Naive thymus-derived CD4-positive, alpha-beta T cell (primary cell): ENCODE measurements around the gene CFAP54. TPM values are rescaled to one million over a fixed set of nuclear protein-coding genes. Genes with fewer than 3 reads are reported as not detected.

Experiments used
- ATAC-seq: fragments of 150-1000 bp; cut with Tn5 transposase; 2 replicates; pipeline ENCODE4 v1.10.0; 2021; ENCODE audit warnings: mild to moderate bottlenecking, moderate library complexity
- CTCF ChIA-PET: fragments of 350-600 bp; sonication (Branson Sonifier 250); formaldehyde crosslinking; loops from one replicate; lab custom pipeline; 2021; ENCODE audit warnings: antibody characterized with exemption; lab: Charles Lee
- POLR2A ChIA-PET: fragments of 350-600 bp; sonication (Branson Sonifier 250); formaldehyde crosslinking; loops from one replicate; lab custom pipeline; 2021; ENCODE audit warnings: antibody characterized with exemption, inconsistent platforms; lab: Charles Lee
- DNase-seq, 9 donors: peaks; one replicate each; pipeline versions ENCODE4 v3.0.0 to v3.0.0-alpha.2; 2020 to 2022; ENCODE audit warnings: mixed read lengths in 1 of 9
- H3K27ac ChIP-seq: one replicate; pipeline ENCODE4 v1.7.0; 2013; ENCODE audit warnings: mild to moderate bottlenecking, low read depth, low read length, moderate library complexity
- H3K27me3 ChIP-seq, 2 donors: one replicate each; pipeline ENCODE4 v1.7.0; 2013; ENCODE audit warnings: low read length in 2 of 2, mild to moderate bottlenecking in 2 of 2, moderate library complexity in 2 of 2; ENCODE audit not compliant: control insufficient read depth in 2 of 2, insufficient read depth in 2 of 2
- H3K36me3 ChIP-seq, 3 experiments: 1 replicate in 2 of 3; 2 replicates in 1 of 3; pipeline ENCODE4 v1.7.0; 2013; ENCODE audit warnings: low read length in 3 of 3, mild to moderate bottlenecking in 3 of 3, moderate library complexity in 1 of 3; ENCODE audit not compliant: insufficient read depth in 3 of 3, control insufficient read depth in 2 of 3
- H3K4me1 ChIP-seq, 2 donors: one replicate each; pipeline ENCODE4 v1.7.0; 2013; ENCODE audit warnings: low read length in 2 of 2, mild to moderate bottlenecking in 2 of 2, moderate library complexity in 1 of 2; ENCODE audit not compliant: control insufficient read depth in 2 of 2, insufficient read depth in 2 of 2
- H3K4me3 ChIP-seq: 2 replicates; pipeline ENCODE4 v1.7.0; 2013; ENCODE audit warnings: mild to moderate bottlenecking, low read length
- H3K9me3 ChIP-seq, 3 experiments: 1 replicate in 2 of 3; 2 replicates in 1 of 3; pipeline ENCODE4 v1.7.0; 2013; ENCODE audit warnings: low read length in 3 of 3; ENCODE audit not compliant: control insufficient read depth in 2 of 3
- H3K27ac Mint-ChIP-seq, 9 donors: one replicate each; pipeline ENCODE4 v1.8.0; 2020 to 2022; ENCODE audit warnings: mixed read lengths in 9 of 9, mild to moderate bottlenecking in 8 of 9, moderate library complexity in 5 of 9, inconsistent platforms in 2 of 9
- H3K27me3 Mint-ChIP-seq, 5 donors: one replicate each; pipeline ENCODE4 v1.8.0; 2021 to 2022; ENCODE audit warnings: mixed read lengths in 5 of 5, mild to moderate bottlenecking in 1 of 5
- H3K36me3 Mint-ChIP-seq, 5 donors: one replicate each; pipeline ENCODE4 v1.8.0; 2020 to 2022; ENCODE audit warnings: mixed read lengths in 5 of 5, mild to moderate bottlenecking in 3 of 5, inconsistent platforms in 1 of 5
- H3K4me1 Mint-ChIP-seq, 7 donors: one replicate each; pipeline ENCODE4 v1.8.0; 2020 to 2022; ENCODE audit warnings: mixed read lengths in 7 of 7, mild to moderate bottlenecking in 3 of 7, inconsistent platforms in 1 of 7
- H3K4me3 Mint-ChIP-seq, 10 donors: one replicate each; pipeline ENCODE4 v1.8.0; 2020 to 2022; ENCODE audit warnings: mild to moderate bottlenecking in 10 of 10, mixed read lengths in 10 of 10, moderate library complexity in 6 of 10, inconsistent platforms in 2 of 10
- H3K9me3 Mint-ChIP-seq, 11 donors: one replicate each; pipeline ENCODE4 v1.8.0; 2020 to 2022; ENCODE audit warnings: mixed read lengths in 11 of 11, mild to moderate bottlenecking in 4 of 11, inconsistent platforms in 1 of 11, moderate library complexity in 1 of 11
- intact Hi-C, 2 donors: fragments of 100-400 bp; cut with micrococcal nuclease; formaldehyde crosslinking; loops; one replicate each; pipeline ENCODE4 v1.15.1; 2023
- polyA plus RNA-seq, 2 donors: library from polyadenylated mRNA; unstranded; fragments of 300-500 nt; fragmentation: Illumina TruSeq; gene quantifications; one replicate each; pipeline ENCODE4 v1.2.3, GENCODE V29; 2021
- total RNA-seq, 6 experiments: library from RNA in 5 of 6; stranded (reverse) in 5 of 6; gene quantifications; 1 replicate in 5 of 6; 2 replicates in 1 of 6; pipeline ENCODE4 v1.2.3 and lab custom pipeline; 2021 to 2026

CFAP54 gene
- total and polyA plus RNA-seq, 7 experiments from 2014 or later: 0.07 to 0.93 (median 0.27) TPM; not detected in 1

DNA sequence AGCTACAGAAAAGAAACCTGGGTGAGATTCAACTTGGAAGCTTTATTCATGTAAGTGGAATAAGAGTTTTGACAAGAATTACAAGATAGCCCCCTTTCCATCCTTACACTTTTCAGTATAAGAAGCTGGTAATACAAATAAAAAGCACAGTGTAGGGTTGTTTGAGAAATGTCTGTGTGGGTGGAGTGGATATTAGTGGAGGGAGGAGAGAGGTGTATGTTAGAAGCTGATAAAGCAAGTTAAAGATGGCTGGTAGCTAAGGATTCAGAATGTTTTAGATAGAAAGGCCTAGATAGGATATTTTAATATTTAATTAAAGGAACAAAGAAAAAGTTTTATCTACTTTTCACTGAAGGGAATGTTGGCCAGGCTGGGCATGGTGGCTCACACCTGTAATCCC lies 12.5 kb downstream of the CFAP54 start:
- no peak for ATAC-seq
- intact Hi-C loops: loop anchor here (1.0 to 10.0 kb wide), 7 partner anchors 13 to 1517 kb away; partner anchors contain the start of genes AMDHD1 (in 1 of the 2), CCDC38 (in 1 of the 2), CDK17 (in 1 of the 2) and CFAP54 (in 1 of the 2)
- no peaks in the 10 kb centered on the region for H3K27me3 ChIP-seq
- no peaks in the 10 kb centered on the region for H3K9me3 ChIP-seq
- peaks cover 0 to 12% (median 0%) of the 10 kb centered on the region in 11 donors for H3K9me3 Mint-ChIP-seq
- H3K4me1 Mint-ChIP-seq: peaks cover 27 to 54% (median 42%) of the 10 kb centered on the region in 7 donors
- peaks cover 0 to 21% (median 0%) of the 10 kb centered on the region in 5 donors for H3K36me3 Mint-ChIP-seq
- ChIA-PET POLR2A (interaction anchor here (1.0 to 2.0 kb wide), 5 partner anchors 10 to 306 kb away, joined by 3 to 7 read pairs (median 4); partner anchors contain the start of genes CDK17 and CFAP54), CTCF (interaction anchor here (0.6 to 3.4 kb wide), 6 partner anchors 12 to 291 kb away, joined by 3 to 21 read pairs (median 4); partner anchors contain the start of gene CFAP54)
- H3K36me3 ChIP-seq: no peaks in the 10 kb centered on the region
- H3K27me3 Mint-ChIP-seq: no peaks in the 10 kb centered on the region
- H3K27ac Mint-ChIP-seq: peak overlapping the region; percentile 10 to 89 (median 65)
- H3K4me3 ChIP-seq: no peak overlapping the region
- H3K27ac ChIP-seq: no peak overlapping the region
- peaks cover 22 to 32% of the 10 kb centered on the region in 2 donors for H3K4me1 ChIP-seq
- DNase-seq: no peak
- H3K4me3 Mint-ChIP-seq: peak overlapping the region in 3 of 10 donors; percentile 8 to 57 (median 26)

DNA sequence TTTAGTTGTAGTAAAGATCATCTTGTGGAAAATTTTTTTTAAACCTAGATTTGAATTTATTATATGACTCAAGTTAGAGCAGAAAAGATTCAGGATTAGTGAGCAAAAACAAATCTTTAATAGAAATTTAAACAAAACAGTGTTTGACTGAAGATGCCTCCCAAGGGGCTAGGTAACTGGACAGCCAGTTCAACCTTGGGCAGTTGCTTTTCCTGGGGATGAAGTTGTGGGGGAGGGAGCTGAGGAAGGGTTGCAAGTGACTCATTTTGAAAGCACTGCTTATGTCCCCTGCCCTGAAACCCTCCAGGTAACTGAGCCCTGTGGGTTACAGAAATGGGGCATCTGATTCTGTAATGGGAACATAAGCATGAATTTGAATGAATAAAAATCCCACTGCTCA lies 13.1 kb downstream of the CFAP54 start:
- no peak for ATAC-seq
- Histone ChIP-seq H3K9me3 (no peaks in the 10 kb centered on the region), H3K4me1 (peaks cover 22 to 32% of the 10 kb centered on the region in 2 donors), H3K36me3 (no peaks in the 10 kb centered on the region), H3K27me3 (no peaks in the 10 kb centered on the region), H3K27ac (no peak overlapping the region), H3K4me3 (no peak overlapping the region)
- H3K27ac Mint-ChIP-seq: peak overlapping the region in 8 of 9 donors; percentile 33 to 89 (median 74)
- peak overlapping the region in 2 of 10 donors; percentile 23 to 60 for H3K4me3 Mint-ChIP-seq
- H3K4me1 Mint-ChIP-seq: peaks cover 27 to 48% (median 40%) of the 10 kb centered on the region in 7 donors
- H3K27me3 Mint-ChIP-seq: no peaks in the 10 kb centered on the region
- peaks cover 0 to 16% (median 0%) of the 10 kb centered on the region in 5 donors for H3K36me3 Mint-ChIP-seq
- peaks cover 0 to 10% (median 0%) of the 10 kb centered on the region in 11 donors for H3K9me3 Mint-ChIP-seq
- CTCF ChIA-PET: interaction anchor here (1.2 to 3.4 kb wide), 4 partner anchors 13 to 291 kb away, joined by 3 to 21 read pairs (median 4); no protein-coding TSS in a partner anchor
- DNase-seq: no peak
- POLR2A ChIA-PET: interaction anchor here (0.8 to 2.0 kb wide), 6 partner anchors 10 to 307 kb away, joined by 3 to 7 read pairs (median 4); partner anchors contain the start of genes CDK17 and CFAP54
- intact Hi-C loops: loop anchor here (5.0 to 10.0 kb wide), 4 partner anchors 100 to 1518 kb away; partner anchors contain the start of genes AMDHD1 (in 1 of the 2), CCDC38 (in 1 of the 2) and CDK17 (in 1 of the 2)

DNA sequence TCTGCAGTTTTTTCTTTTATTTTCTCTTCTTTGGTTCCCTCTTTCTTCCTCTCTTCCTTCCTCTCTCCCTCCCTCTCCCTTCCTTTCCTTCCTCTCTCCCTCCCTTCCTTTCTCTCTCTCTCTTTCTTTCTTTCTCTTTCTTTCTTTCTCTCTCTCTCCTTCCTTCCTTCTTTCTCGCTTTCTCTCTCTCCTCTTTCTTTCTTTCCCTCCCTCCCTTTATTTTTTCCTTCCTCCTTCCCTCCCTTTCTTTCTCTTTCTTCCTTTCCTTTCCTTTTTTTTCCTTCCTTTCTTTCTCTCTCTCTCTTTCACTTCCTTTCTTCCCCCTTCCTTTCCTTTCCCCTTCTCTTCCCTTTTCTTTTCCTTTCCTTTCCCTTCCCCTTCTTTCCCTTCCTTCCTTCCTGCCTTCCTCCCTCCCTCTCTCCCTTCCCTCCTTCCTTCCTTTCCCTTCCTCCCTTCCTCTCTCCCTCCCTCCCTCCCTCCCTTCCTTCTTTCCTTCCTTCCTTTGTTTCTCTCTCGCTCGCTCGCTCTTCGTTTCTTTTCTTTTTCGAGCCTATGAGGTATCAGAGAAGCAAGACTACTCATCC lies 13.7 kb downstream of the CFAP54 start:
- Histone ChIP-seq H3K27me3 (no peaks in the 10 kb centered on the region), H3K9me3 (no peaks in the 10 kb centered on the region), H3K27ac (no peak overlapping the region), H3K4me1 (peaks cover 22 to 32% of the 10 kb centered on the region in 2 donors), H3K4me3 (no peak overlapping the region), H3K36me3 (no peaks in the 10 kb centered on the region)
- peaks cover 0 to 7% (median 0%) of the 10 kb centered on the region in 11 donors for H3K9me3 Mint-ChIP-seq
- H3K27me3 Mint-ChIP-seq: no peaks in the 10 kb centered on the region
- DNase-seq (no peak), ATAC-seq (no peak)
- peaks cover 24 to 47% (median 35%) of the 10 kb centered on the region in 7 donors for H3K4me1 Mint-ChIP-seq
- intact Hi-C loops: loop anchor here (5.0 to 10.0 kb wide), 4 partner anchors 101 to 1518 kb away; partner anchors contain the start of genes AMDHD1 (in 1 of the 2), CCDC38 (in 1 of the 2) and CDK17 (in 1 of the 2)
- ChIA-PET POLR2A (interaction anchor here (0.8 to 2.0 kb wide), 3 partner anchors 14 to 103 kb away, joined by 3 to 7 read pairs (median 3); partner anchors contain the start of gene CDK17), CTCF (interaction anchor here (0.6 to 3.4 kb wide), 4 partner anchors 13 to 102 kb away, joined by 3 to 21 read pairs (median 3); no protein-coding TSS in a partner anchor)
- H3K4me3 Mint-ChIP-seq: peak overlapping the region in 1 of 10 donors; percentile 70
- peak overlapping the region in 7 of 9 donors; percentile 28 to 89 (median 76) for H3K27ac Mint-ChIP-seq
- H3K36me3 Mint-ChIP-seq: peaks cover 0 to 13% (median 0%) of the 10 kb centered on the region in 5 donors

DNA sequence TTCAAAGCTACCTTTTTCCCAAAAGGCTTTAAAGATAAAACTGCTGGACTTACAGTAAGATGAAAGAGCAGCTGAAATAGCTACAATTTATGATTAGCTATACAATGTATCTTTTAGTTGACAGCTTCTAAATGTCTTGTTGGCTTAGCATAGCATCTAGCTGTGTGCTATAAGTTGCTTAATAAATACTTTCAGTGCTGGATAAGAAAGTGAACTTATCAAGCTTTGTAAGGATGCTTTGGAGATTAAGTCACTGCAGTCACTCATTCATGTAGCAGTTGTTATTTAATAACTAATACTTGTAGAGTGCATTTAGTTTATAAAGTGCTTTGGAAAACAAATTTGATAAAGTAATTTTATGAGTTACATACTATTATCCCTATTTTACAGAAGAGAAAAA lies 14.6 kb downstream of the CFAP54 start:
- Histone ChIP-seq H3K4me3 (no peak overlapping the region), H3K27me3 (no peaks in the 10 kb centered on the region), H3K27ac (no peak overlapping the region), H3K36me3 (no peaks in the 10 kb centered on the region), H3K4me1 (peaks cover 22 to 32% of the 10 kb centered on the region in 2 donors), H3K9me3 (no peaks in the 10 kb centered on the region)
- peaks cover 0 to 5% (median 0%) of the 10 kb centered on the region in 11 donors for H3K9me3 Mint-ChIP-seq
- peaks cover 22 to 52% (median 35%) of the 10 kb centered on the region in 7 donors for H3K4me1 Mint-ChIP-seq
- intact Hi-C loops: loop anchor here (5.0 to 10.0 kb wide), 4 partner anchors 102 to 1519 kb away; partner anchors contain the start of genes AMDHD1 (in 1 of the 2), CCDC38 (in 1 of the 2) and CDK17 (in 1 of the 2)
- ATAC-seq (no peak), DNase-seq (no peak)
- no peaks in the 10 kb centered on the region for H3K27me3 Mint-ChIP-seq
- peaks cover 0 to 12% (median 0%) of the 10 kb centered on the region in 5 donors for H3K36me3 Mint-ChIP-seq
- CTCF ChIA-PET: interaction anchor here (0.7 to 3.4 kb wide), 2 partner anchors 10 to 12 kb away, joined by 3 to 21 read pairs; no protein-coding TSS in a partner anchor
- POLR2A ChIA-PET: interaction anchor here (0.6 to 1.0 kb wide), 2 partner anchors 9 to 105 kb away, joined by 3 to 4 read pairs; no protein-coding TSS in a partner anchor
- H3K27ac Mint-ChIP-seq: no peak overlapping the region
- no peak overlapping the region for H3K4me3 Mint-ChIP-seq

DNA sequence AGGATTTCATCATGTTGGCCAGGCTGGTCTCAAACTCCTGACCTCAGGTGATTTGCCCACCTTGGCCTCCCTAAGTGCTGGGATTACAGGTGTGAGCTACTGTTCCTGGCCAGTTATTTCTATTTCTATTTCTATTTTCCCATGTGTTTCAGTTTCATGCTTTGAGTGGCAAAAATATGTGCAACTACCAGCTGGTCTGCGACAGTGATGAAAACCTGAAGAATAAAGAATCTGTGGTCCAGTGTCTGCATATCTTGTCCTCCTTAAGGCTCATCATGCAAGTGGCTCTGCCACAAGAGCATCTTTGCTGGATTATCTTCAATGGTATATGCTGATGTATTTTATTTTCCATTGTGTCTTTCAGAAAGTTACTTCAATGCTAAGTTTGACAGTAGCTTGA lies 17.4 kb downstream of the CFAP54 start:
- peaks cover 0 to 6% (median 0%) of the 10 kb centered on the region in 5 donors for H3K36me3 Mint-ChIP-seq

DNA sequence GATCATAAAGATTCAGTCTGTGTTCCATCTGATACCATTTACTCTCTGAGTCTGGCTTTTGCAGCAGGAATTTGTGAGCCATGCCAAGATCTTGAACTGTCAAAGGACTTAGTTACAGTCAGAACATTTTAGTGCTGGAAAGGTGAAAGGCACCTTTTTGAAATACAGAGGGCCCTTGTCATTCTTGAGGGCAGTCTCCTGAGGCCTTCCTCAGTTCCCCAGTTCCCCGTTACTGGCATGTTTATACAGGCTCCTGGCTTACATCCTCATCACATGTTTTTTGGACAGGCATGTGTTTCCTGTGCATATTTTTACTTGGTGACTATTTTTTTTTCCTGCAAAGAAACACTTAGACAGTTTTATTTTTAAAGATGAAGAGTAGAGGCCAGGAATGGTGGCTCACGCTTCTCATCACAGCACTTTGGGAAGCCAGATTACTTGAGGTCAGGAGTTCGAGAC lies 21.0 kb downstream of the CFAP54 start:
- H3K4me3 ChIP-seq: no peak overlapping the region
- ATAC-seq: no peak
- no peaks in the 10 kb centered on the region for H3K36me3 ChIP-seq
- DNase-seq: no peak
- Mint-ChIP-seq H3K36me3 (peaks cover 0 to 3% (median 0%) of the 10 kb centered on the region in 5 donors), H3K27me3 (no peaks in the 10 kb centered on the region), H3K27ac (no peak overlapping the region), H3K4me1 (peaks cover 0 to 23% (median 0%) of the 10 kb centered on the region in 7 donors), H3K9me3 (no peaks in the 10 kb centered on the region), H3K4me3 (no peak overlapping the region)
- no peak overlapping the region for H3K27ac ChIP-seq
- ChIA-PET CTCF (no interaction called here), POLR2A (no interaction called here)
- no peaks in the 10 kb centered on the region for H3K27me3 ChIP-seq
- H3K4me1 ChIP-seq: no peaks in the 10 kb centered on the region
- no peaks in the 10 kb centered on the region for H3K9me3 ChIP-seq
- intact Hi-C loops: no loop called here

More for the DNA sequence above, 17.4 kb downstream of the CFAP54 start:
- CTCF ChIA-PET: interaction anchor here (3.2 kb wide), 1 partner anchor 9 kb away, joined by 18 read pairs; no protein-coding TSS in a partner anchor
- DNase-seq (no peak), ATAC-seq (no peak)
- H3K4me1 Mint-ChIP-seq: peaks cover 9 to 38% (median 17%) of the 10 kb centered on the region in 7 donors
- H3K36me3 ChIP-seq: no peaks in the 10 kb centered on the region
- H3K9me3 ChIP-seq: no peaks in the 10 kb centered on the region
- no peaks in the 10 kb centered on the region for H3K27me3 Mint-ChIP-seq
- POLR2A ChIA-PET: interaction anchor here (0.6 to 1.1 kb wide), 3 partner anchors 10 to 297 kb away, joined by 3 read pairs; no protein-coding TSS in a partner anchor
- intact Hi-C loops: loop anchor here in 1 of 2 donors (10.0 kb wide), 2 partner anchors 562 to 1522 kb away; partner anchors contain the start of genes AMDHD1 and CCDC38
- H3K27me3 ChIP-seq: no peaks in the 10 kb centered on the region
- peaks cover 11 to 12% of the 10 kb centered on the region in 2 donors for H3K4me1 ChIP-seq
- H3K27ac ChIP-seq: no peak overlapping the region
- no peaks in the 10 kb centered on the region for H3K9me3 Mint-ChIP-seq
- no peak overlapping the region for H3K4me3 Mint-ChIP-seq
- no peak overlapping the region for H3K4me3 ChIP-seq
- H3K27ac Mint-ChIP-seq: no peak overlapping the region
